Cardiac fibroblast (primary cell): ENCODE measurements around the gene WDR33.
"Not testable (repeated sequence)": the region's sequence is repeated elsewhere in the genome, so short reads cannot be mapped to it uniquely, and the experiment has no call there.

ENCODE experiments used
- DNase-seq, 2 donors: peaks; one replicate each; pipeline versions ENCODE4 v3.0.0 to v3.0.0-alpha.2; 2010; ENCODE audit warnings: low read depth in 2 of 2
- H3K4me3 ChIP-seq, 2 donors: replicated peaks in 1 of 2; 1 replicate in 1 of 2; 2 replicates in 1 of 2; pipeline ENCODE4 v1.5.1; 2011; ENCODE audit warnings: low read depth in 2 of 2, low read length in 2 of 2, mild to moderate bottlenecking in 2 of 2, moderate library complexity in 1 of 2
- TF ChIP-seq, protein P1 (sequence below): IDR thresholded peaks from one replicate; pipeline ENCODE4 v1.5.1; 2011; ENCODE audit warnings: low read depth, mild to moderate bottlenecking, low read length, inconsistent platforms

Gene WDR33

DNA sequence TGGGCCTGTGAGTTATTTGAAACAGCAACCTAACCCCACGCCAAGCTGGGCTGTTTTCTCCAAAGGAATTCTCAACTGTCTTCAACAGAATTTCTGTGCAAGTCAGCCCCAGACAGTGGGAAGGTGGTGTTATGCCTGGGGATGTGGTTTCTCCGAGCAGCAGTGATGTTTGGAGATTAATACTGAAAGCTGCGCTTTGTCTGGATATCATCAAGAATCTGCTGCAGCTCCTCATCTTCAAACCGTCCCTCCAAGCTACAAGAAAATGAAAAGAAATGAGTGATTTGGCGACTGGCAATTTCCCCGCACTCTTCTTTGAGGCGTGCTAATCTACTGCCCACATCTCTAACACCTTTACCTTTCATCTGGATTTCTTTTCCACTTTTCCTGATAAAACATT is 37.0 kb upstream of the WDR33 start:
- TF ChIP-seq, protein P1, sequence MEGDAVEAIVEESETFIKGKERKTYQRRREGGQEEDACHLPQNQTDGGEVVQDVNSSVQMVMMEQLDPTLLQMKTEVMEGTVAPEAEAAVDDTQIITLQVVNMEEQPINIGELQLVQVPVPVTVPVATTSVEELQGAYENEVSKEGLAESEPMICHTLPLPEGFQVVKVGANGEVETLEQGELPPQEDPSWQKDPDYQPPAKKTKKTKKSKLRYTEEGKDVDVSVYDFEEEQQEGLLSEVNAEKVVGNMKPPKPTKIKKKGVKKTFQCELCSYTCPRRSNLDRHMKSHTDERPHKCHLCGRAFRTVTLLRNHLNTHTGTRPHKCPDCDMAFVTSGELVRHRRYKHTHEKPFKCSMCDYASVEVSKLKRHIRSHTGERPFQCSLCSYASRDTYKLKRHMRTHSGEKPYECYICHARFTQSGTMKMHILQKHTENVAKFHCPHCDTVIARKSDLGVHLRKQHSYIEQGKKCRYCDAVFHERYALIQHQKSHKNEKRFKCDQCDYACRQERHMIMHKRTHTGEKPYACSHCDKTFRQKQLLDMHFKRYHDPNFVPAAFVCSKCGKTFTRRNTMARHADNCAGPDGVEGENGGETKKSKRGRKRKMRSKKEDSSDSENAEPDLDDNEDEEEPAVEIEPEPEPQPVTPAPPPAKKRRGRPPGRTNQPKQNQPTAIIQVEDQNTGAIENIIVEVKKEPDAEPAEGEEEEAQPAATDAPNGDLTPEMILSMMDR = no peak
- no peak for DNase-seq
- no peak overlapping the region for H3K4me3 ChIP-seq

- no peak for DNase-seq
- H3K4me3 ChIP-seq = no peak overlapping the region
- TF ChIP-seq, protein P1 = no peak
Observed at GRCh38 chr2:127844973-127845372, 34.0 kb upstream of the WDR33 start.

DNA sequence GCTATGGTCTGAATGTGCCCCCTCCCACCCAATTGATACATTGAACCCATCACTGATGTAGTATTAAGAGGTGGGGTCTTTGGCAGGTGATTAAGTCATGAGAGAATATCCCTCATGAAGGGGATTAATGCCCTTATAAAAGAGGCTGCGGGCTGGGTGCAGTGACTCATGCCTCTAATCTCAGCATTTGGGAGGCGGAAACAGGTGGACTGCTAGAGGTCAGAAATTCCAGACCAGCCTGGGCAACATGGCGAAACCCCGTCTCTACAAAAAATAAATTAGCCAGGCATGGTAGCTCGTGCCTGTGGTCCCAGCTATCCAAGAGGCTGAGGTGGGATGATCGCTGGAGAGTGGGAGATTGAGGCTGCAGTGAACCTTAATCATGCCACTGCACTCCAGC is 32.7 kb upstream of the WDR33 start:
- no peak overlapping the region for H3K4me3 ChIP-seq
- TF ChIP-seq, protein P1 = no peak

DNA sequence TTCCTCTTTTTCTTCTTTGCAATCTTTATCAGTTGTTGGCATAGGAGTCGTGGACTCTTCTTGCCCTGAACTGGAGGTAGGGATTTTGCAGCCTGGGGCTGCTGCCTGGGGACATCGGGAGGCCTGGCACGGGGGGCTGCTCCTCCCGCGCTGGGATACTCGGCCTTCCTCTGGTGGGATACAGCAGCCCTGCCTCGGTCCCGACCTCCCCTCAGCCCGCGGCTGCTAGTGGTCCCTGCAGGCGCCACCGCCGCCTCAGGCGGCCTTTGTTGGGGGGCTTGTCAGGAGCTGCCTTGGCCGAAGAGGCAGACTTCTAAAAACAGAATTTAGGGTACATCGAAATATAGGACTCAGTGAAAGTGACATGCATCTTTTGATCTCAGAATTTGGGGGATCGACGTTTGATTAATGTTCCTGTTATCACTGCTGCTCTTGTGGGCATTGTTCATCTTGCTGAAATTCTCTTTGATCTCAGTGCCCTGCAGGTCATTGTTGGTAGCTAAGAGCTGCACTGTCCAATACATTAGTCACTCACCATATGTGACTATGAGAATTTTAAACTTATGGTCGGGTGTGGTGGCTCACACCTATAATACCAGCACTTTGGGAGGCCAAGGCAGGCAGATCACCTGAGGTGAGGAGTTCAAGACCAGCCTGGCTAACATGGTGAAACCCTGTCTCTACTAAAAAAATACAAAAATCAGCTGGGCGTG is 30.7 kb upstream of the WDR33 start:
- no peak overlapping the region for H3K4me3 ChIP-seq
- no peak for DNase-seq
- TF ChIP-seq, protein P1 = no peak

More for the DNA sequence above, 32.7 kb upstream of the WDR33 start:
- DNase-seq = no peak

DNA sequence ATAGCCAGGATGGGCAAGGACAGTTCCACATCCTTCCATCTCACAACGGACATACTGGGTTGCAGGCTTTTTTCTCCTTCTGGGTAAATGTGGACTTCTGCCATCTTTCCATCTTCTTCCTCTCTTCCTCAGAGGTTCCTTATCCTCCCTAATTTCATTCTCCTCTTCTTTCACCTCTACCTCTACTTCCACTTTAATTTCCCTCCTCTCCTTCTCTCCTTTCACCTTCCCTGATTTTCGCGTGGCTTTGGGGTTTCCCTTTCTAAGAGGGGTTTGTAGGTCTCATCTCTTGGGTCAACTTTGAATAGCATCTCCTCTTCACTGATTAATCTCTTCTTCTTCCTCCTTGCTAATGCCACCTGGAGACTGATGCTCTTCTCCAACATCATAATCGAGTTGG is 29.9 kb upstream of the WDR33 start:
- TF ChIP-seq, protein P1 = no peak

GRCh38 chr2:127834951-127835350 is 24.0 kb upstream of the WDR33 start:
- no peak for DNase-seq
- TF ChIP-seq, protein P1 = no peak
- H3K4me3 ChIP-seq = no peak overlapping the region

More for the DNA sequence above, 29.9 kb upstream of the WDR33 start:
- no peak for DNase-seq
- H3K4me3 ChIP-seq = no peak overlapping the region

DNA sequence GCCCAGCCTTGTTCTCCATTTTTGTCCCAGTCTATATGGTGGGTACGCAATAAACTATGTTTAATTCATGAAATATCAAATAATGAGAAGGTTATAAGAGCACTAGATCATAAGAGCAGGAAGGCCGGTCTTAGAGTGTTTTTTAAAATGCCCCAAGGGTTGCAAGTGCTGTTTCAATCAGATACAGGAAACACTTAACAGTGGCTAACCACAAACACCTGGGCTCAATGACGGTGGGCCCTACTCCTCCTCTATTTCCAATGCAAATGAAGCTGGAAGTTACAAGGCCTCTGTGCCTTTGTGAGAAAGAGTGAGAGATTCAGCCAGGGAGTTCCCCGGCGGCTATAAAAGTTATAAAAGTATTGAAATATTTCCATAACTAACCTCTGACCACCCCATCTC is 18.9 kb upstream of the WDR33 start:
- H3K4me3 ChIP-seq = no peak overlapping the region
- no peak for DNase-seq
- TF ChIP-seq, protein P1 = no peak

GRCh38 chr2:127826708-127827107 is 15.7 kb upstream of the WDR33 start:
- not testable (repeated sequence) for DNase-seq, H3K4me3 ChIP-seq
